HG03439 (cell line): ENCODE results near the gene MAD1L1.

ENCODE experiments used
- ATAC-seq: cut with Tn5 transposase; IDR thresholded peaks from one replicate; pipeline ENCODE4 v1.9.1; 2021; ENCODE audit warnings: mild to moderate bottlenecking, moderate library complexity; ENCODE audit not compliant: unreplicated experiment

The MAD1L1 gene

DNA sequence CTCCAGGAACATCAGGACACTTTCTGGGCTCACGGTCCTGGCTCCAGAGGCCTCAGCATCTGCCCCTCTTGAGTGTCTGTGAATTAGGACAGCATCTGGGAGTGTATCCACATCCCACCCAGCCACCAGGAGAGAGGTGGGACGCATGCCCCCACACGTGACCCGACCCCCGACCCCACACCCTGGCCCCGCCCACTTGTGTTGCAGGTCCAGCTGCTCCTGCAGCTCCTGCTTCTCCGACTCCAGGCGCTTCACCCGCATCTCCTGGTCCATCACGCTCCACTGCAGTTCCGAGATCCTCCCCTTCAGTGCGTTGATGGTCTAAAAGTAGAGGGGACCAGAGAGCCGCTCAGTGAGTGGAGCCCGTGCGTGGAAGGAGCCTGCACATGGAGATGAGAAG, 13.6 kb downstream of the MAD1L1 start:
- ATAC-seq, result no peak

DNA sequence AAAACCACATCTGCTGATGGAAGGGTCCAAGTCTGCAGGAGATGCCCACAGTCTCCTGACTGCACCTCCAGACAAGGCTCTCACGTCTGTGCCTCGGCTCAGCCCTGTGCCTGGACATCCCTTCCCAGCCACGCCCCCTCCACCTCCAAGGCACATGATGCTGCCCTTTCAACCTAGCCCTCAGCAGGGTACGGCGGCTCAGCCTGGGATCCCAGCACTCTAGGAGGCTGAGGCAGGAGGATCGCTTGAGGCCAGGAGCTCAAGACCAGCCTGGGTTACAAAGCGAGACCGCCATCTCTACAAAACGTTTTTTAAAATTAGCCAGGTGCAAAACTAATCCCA, 14.3 kb downstream of the MAD1L1 start:
- ATAC-seq, result no peak

DNA sequence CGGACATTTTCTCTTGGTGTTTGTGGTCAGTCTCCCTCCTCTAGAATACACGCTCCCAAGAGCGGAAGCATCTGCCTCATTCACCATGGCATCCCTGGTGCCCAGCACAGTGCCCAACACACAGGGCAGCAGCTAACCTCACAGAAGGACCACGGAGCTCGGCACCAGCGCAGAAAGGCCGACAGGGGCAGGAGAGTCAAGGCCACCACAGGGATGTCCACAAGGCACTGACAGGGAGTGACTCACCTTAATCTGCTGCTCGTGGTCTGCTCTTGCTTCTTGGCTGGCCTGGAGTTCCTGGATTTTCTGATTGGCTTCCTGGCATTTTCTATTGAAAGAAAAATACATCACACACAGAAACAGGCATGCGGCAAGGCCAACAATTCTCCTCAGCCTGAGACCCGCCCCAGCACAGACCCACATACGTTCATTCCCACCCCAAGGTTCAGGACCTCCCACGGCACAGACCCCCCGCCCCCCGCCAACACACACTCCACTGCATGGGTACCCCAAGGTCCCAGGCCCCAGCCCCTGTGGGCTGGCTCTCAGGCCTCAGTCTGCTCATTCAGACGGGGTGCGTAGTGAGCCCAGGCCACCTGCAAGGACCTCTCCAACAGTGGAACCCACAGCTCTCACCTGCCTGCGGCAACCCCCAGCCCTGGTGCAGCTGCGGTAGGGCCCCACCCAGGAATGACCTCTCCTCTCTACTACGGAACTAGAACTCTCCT, 14.9 kb downstream of the MAD1L1 start:
- ATAC-seq, result no peak

DNA sequence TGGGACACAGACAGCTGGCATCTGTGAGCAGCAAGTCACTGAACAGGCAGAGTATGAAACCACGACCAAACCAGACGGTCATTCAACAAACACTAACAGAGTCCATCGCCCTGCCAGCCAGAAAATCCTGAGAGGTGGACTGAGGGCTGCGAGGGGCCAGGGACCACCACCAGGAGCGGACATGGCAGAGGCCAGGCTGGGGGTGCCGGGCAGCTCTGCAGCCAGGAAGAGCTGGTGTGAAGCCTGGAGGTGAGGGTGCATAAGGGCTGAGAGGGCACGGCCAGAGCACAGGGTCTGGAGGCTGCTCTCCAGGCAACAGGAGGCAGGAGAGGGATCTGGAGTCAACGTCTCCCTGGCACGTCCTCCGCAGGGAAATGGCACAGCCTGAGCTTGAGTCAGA, 15.5 kb downstream of the MAD1L1 start:
- ATAC-seq, result no peak

- ATAC-seq, result no peak
Observed at GRCh38 chr7:2215851-2216250, 16.9 kb downstream of the MAD1L1 start.

GRCh38 chr7:2214636-2215035, 18.1 kb downstream of the MAD1L1 start:
- ATAC-seq, result no peak

- no peak for ATAC-seq
Observed at GRCh38 chr7:2213551-2214215, 19.1 kb downstream of the MAD1L1 start.

DNA sequence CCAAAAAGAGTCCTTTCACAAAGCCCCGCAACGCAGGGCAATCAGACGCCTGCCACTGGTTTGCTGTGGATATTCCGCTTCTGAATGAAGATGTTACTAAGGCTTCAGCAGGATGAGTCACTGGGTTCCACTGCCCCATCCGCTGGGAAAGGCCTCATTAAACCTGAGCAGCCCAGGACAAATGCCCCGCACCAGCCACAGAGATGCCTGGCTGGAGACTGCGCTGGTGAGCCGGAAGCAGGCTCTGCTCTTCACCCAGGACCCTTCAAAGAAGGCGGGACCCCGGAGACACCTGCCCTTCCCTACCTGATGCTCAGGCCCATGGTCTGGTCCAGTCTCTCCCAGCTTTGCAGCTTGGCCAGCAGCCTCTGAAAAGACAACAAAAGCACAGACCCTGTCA, 19.8 kb downstream of the MAD1L1 start:
- no peak for ATAC-seq

DNA sequence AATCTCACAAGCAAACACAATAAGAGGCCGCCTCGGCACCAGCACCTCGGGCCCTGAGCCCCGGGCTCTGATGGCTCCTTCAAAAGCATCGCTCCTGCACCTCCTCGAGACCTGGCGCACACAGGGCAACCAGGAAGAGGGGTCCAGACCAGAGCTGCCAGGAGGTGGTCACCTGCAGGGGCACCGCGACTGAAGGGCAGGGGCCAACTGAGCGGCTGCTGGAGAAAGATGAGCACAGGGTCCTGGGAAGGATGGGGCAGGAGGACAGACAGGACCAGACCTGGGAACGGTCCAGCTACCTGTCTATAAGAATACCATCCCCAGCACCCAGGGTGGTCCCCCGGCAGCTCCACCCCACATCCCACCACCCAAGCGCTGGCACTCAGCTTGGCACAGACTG, 20.8 kb downstream of the MAD1L1 start:
- ATAC-seq, result no peak

GRCh38 chr7:2211259-2211880, 21.4 kb downstream of the MAD1L1 start:
- no peak for ATAC-seq

DNA sequence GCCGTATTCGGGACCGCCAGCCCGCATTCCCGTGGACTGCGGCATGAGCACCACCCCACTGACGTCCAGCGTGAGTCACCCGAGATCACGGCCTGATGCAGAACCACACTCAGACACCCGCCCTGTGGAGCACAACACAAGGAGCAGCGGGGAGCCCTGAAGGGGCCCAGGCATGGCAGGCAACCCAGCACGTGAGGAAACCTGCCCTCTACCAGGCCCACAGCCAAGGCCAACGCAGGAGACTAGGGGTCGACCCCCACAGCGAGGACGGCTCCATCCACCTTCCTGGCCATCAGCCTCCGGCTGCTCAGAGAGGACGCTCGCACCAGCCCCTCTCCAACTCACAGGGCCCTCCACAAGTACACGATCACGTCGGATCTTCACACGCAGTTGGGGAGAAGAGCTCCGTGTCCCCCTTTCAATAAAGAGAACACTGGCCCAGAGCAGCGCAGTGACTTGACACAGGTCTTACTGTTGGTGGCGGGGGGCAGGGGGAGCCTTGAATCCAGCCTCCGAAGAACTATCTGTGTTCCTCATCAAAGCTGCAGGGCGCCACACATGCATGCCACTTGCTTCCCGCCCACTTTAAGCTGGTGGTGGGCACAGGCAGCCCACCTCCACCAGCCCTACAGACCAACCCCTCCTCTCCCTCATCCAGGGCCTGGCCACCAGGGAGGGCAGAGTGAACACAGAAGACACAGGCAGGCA, 22.0 kb downstream of the MAD1L1 start:
- ATAC-seq, result no peak

GRCh38 chr7:2209961-2210323, 22.8 kb downstream of the MAD1L1 start:
- ATAC-seq, result no peak

DNA sequence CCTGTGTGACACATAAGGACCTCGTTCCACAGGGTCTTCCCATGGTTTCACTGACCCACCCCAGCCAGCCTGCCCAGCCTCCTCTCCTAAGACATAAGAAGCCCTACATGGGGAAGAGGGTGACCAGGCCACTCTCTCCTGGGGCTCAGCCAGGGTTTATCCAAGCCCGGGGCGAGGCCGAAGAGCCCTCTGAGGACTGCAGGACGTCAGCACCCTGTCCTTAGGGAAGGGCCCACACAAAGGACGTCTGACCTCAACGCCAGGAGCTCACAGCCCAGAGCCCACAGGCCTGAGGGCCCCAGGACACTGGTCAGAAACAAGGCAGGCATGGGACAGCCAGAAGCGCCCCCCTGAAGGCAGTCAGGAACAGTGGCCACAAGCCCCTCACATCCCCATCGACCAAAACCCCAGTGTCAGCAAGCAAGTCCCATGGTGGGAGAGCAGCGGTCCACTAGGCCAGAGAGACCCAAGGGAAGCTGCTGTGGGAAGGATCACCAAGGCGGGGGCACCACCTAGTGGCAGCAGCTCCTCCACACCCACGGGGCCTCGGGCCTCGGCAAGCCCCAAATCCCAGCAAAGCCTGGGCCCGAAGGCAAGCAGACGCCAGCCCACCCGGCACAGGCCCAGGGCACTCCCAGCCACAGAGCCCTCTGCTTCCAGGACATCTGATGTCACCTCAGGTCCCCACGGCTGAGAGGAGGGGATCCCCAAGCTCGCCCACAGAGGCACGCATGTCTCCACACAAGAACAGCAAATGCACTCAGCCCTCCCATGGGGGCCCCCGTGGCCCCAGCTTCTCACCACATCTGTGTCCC, 23.4 kb downstream of the MAD1L1 start:
- ATAC-seq, result no peak

DNA sequence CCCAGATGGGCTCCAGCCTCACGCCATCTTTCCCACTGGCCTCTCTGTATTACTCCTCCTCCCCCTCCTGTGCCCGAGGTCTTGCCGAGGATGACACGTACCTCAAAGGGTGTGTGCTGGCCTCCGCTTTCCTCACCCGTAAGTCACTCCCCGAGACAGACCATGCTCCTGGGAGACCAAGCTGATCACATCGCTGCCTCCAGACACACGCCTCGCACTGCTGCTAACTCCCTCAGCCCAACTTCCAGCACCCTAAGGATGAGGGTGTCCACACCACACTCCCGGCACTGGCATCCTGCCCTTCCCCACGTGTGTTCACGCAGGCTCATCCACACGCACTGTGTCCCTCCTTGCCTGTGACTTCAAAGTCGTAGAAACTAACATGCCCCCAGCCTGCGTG, 24.0 kb downstream of the MAD1L1 start:
- ATAC-seq, result no peak

DNA sequence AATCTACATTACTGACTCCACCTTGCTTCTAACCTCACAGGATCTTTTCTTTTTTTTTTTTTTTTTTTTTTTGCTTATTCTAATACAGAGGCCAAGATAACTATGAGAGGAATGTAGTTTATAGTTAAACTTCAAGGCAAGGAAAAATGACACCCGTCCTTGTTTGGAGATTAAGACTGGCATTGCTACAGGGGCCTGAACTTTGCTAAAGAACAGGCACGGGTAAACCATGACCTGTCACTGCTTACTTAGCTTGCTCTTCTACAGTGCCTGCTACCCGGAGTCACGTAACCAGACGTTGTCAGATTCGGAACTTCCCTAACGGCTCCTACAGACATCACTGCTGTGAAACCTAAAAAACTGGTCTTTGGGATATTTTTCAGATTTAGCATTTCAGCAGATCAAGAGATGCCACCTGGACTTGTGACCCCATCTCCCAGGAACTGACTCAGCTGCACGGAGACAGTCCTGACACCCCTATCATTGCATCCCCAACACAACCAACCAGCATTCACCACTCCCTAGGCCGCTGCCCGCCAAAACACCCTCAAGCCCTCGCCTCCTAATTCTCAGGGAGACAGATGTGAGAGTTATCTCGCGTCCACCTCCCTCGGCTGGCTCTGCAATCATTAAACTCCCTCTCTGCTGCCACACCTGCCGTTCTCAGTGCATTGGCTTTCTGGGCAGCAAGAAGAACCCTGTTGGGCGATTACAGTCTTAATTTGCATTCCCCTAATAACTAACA, 27.5 kb downstream of the MAD1L1 start:
- no peak for ATAC-seq

GRCh38 chr7:2204446-2204845, 28.3 kb downstream of the MAD1L1 start:
- no peak for ATAC-seq

- ATAC-seq, result no peak
Observed at GRCh38 chr7:2203766-2204300, 28.9 kb downstream of the MAD1L1 start.

GRCh38 chr7:2202901-2203765, 29.6 kb downstream of the MAD1L1 start:
- ATAC-seq, result no peak

DNA sequence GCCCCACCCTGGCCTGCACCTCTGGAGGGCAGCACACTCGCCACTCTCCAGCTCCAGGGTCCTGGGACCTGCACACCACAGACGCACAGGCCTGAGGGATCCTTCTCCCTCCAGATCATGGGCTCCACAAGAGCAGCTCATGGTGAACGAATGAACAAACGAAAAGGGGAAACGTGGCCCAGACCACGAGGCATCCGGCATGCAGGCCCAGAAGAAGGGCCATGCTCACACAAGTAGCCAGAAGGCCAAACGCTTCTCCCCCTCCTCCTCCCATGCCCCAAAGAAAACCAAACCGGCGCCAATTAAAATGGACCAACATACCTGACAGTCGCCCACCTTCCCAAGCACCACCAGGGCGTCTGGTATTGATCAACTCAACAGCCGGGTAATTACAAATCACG, 30.4 kb downstream of the MAD1L1 start:
- no peak for ATAC-seq
